HepG2 (cell line): ENCODE measurements around the gene GABBR2. TPM values are rescaled to one million over a fixed set of nuclear protein-coding genes. Genes with fewer than 3 reads are reported as not detected.

Experiments
- ATAC-seq: fragments of 200-7000 bp; cut with Tn5 transposase; 3 replicates; pipeline ENCODE4 v1.9.1; 2020; ENCODE audit warnings: mild to moderate bottlenecking, moderate library complexity
- BruUV-seq: library from RNA; stranded (reverse); fragments of 400-500 nt; replicated peaks from 2 replicates; lab custom pipeline; 2021; lab: Mats Ljungman, UMichigan
- CTCF ChIA-PET: fragments of 300-600 bp; formaldehyde crosslinking; extraction: SDS; loops from one replicate; lab custom pipeline; 2021; ENCODE audit warnings: low total read pairs, inconsistent platforms, low intra/inter-chr PET ratio; lab: Yijun Ruan, JAX
- POLR2A ChIA-PET: fragments of 350-600 bp; sonication (Branson Sonifier 250); formaldehyde crosslinking; loops from one replicate; lab custom pipeline; 2020; ENCODE audit warnings: antibody characterized with exemption, inconsistent platforms; lab: Yijun Ruan, JAX
- DNase-seq: peaks from one replicate; pipeline ENCODE4 v3.0.0-alpha.2; 2015; ENCODE audit warnings: low spot score
- FAIRE-seq: peaks from 3 replicates; lab custom pipeline; 2011; peaks lifted over from hg19 to GRCh38; lab: Jason Lieb, UNC
- H2AFZ ChIP-seq: one replicate; pipeline ENCODE4 v1.6.1; 2011; ENCODE audit warnings: low read length, inconsistent platforms
- H3K27ac ChIP-seq: fragments of 300-600 bp; 3 replicates; pipeline ENCODE4 v1.8.0; 2011; ENCODE audit warnings: mixed run types, mild to moderate bottlenecking, mixed read lengths, low read length, inconsistent platforms; ENCODE audit not compliant: insufficient read depth; ENCODE audit errors: extremely low read length
- H3K27me3 ChIP-seq, 2 experiments: fragments of 200-600 bp in 1 of 2; 2 replicates in 1 of 2; 3 replicates in 1 of 2; pipeline versions ENCODE4 v1.6.0 to v1.8.0; 2011; ENCODE audit warnings: low read length in 2 of 2, mild to moderate bottlenecking in 2 of 2, moderate library complexity in 2 of 2, inconsistent platforms in 1 of 2; ENCODE audit not compliant: insufficient read depth in 2 of 2, control insufficient read depth in 1 of 2
- H3K36me3 ChIP-seq, 2 experiments: fragments of 200-600 bp in 1 of 2; replicated peaks in 1 of 2; 2 replicates in 1 of 2; 3 replicates in 1 of 2; pipeline versions ENCODE4 v1.5.1 to v1.8.0; 2011; ENCODE audit warnings: low read length in 2 of 2, inconsistent platforms in 1 of 2; ENCODE audit not compliant: insufficient read depth in 2 of 2, control insufficient read depth in 1 of 2
- H3K4me1 ChIP-seq: 2 replicates; pipeline ENCODE4 v1.5.1; 2012; ENCODE audit warnings: low read length, inconsistent platforms; ENCODE audit not compliant: insufficient read depth
- H3K4me2 ChIP-seq: 2 replicates; pipeline ENCODE4 v1.6.0; 2011; ENCODE audit warnings: low read depth, low read length, inconsistent platforms
- H3K4me3 ChIP-seq, 3 experiments: fragments of 200-600 bp in 1 of 3; sonication (generic), shearing (Covaris generic) in 1 of 3; replicated peaks in 1 of 3; 2 replicates each; pipeline ENCODE4 v1.5.1; 2011 to 2016; ENCODE audit warnings: low read length in 3 of 3, inconsistent platforms in 2 of 3, low read depth in 2 of 3, mild to moderate bottlenecking in 2 of 3, control low read depth in 1 of 3, mixed read lengths in 1 of 3; ENCODE audit not compliant: insufficient read depth in 1 of 3
- H3K79me2 ChIP-seq: one replicate; pipeline ENCODE4 v1.6.1; 2011; ENCODE audit warnings: low read length, inconsistent platforms; ENCODE audit not compliant: insufficient read depth
- H3K9ac ChIP-seq: 2 replicates; pipeline ENCODE4 v1.6.0; 2011; ENCODE audit warnings: mild to moderate bottlenecking, low read depth, low read length, inconsistent platforms; ENCODE audit not compliant: insufficient read depth
- H3K9me3 ChIP-seq: 2 replicates; pipeline ENCODE4 v1.5.1; 2012; ENCODE audit warnings: mild to moderate bottlenecking, low read length
- H4K20me1 ChIP-seq: 2 replicates; pipeline ENCODE4 v1.6.0; 2011; ENCODE audit warnings: inconsistent platforms, mild to moderate bottlenecking, low read length, moderate library complexity; ENCODE audit not compliant: insufficient read depth
- ATF4 ChIP-seq, 2 experiments: fragments of 450-650 bp in 1 of 2; sonication (generic) in 1 of 2; formaldehyde crosslinking; IDR thresholded peaks; 2 replicates each; pipeline versions ENCODE4 v1.5.0 to v1.8.0; 2020 to 2022; ENCODE audit warnings: mild to moderate bottlenecking in 1 of 2, missing genetic modification reagents in 1 of 2
- ATF5 ChIP-seq: sonication (generic); formaldehyde crosslinking; IDR thresholded peaks from 2 replicates; pipeline ENCODE4 v1.4.0; 2020; ENCODE audit warnings: mild to moderate bottlenecking, low read depth, missing genetic modification reagents
- CREBL2 ChIP-seq: sonication (generic); formaldehyde crosslinking; IDR thresholded peaks from 2 replicates; pipeline ENCODE4 v1.8.1; 2023; ENCODE audit warnings: missing genetic modification reagents, mild to moderate bottlenecking, borderline replicate concordance
- DDIT3 ChIP-seq: sonication (generic); formaldehyde crosslinking; IDR thresholded peaks from 2 replicates; pipeline ENCODE4 v1.4.0; 2020; ENCODE audit warnings: mild to moderate bottlenecking, missing genetic modification reagents
- MEIS1 ChIP-seq: sonication (generic); formaldehyde crosslinking; IDR thresholded peaks from 2 replicates; pipeline ENCODE4 v1.9.0; 2021; ENCODE audit warnings: mild to moderate bottlenecking, missing genetic modification reagents, moderate library complexity, borderline replicate concordance
- NR3C1 ChIP-seq: sonication (generic); formaldehyde crosslinking; IDR thresholded peaks from 2 replicates; pipeline ENCODE4 v1.4.0; 2020; ENCODE audit warnings: missing genetic modification reagents
- RERE ChIP-seq: IDR thresholded peaks from 2 replicates; pipeline ENCODE4 v1.6.1; 2016; ENCODE audit warnings: low read depth, missing genetic modification reagents, missing compliant biosample characterization
- SOX13 ChIP-seq, 3 experiments: fragments of 450-650 bp in 1 of 3; sonication (generic) in 1 of 3; formaldehyde crosslinking in 1 of 3; IDR thresholded peaks in 2 of 3; conservative IDR thresholded peaks in 1 of 3; 2 replicates each; pipeline versions ENCODE4 v1.5.0 to v1.6.1; 2016 to 2020; ENCODE audit warnings: antibody characterized with exemption in 1 of 3, mild to moderate bottlenecking in 1 of 3, missing compliant biosample characterization in 1 of 3, missing genetic modification reagents in 1 of 3, moderate library complexity in 1 of 3
- STAG1 ChIP-seq: sonication (generic); formaldehyde crosslinking; IDR thresholded peaks from 2 replicates; pipeline ENCODE4 v1.4.0; 2020; ENCODE audit warnings: missing genetic modification reagents
- TIGD3 ChIP-seq: sonication (generic); formaldehyde crosslinking; IDR thresholded peaks from 2 replicates; pipeline ENCODE4 v1.5.1; 2020; ENCODE audit warnings: mild to moderate bottlenecking, missing genetic modification reagents, borderline replicate concordance
- ZNF20 ChIP-seq: sonication (generic); formaldehyde crosslinking; IDR thresholded peaks from 2 replicates; pipeline ENCODE4 v1.4.0; 2020; ENCODE audit warnings: mild to moderate bottlenecking, moderate library complexity, missing genetic modification reagents
- ZNF460 ChIP-seq: sonication (generic); formaldehyde crosslinking; IDR thresholded peaks from 2 replicates; pipeline ENCODE4 v1.5.1; 2020; ENCODE audit warnings: missing genetic modification reagents, mild to moderate bottlenecking, borderline replicate concordance
- ZNF768 ChIP-seq: sonication (generic); formaldehyde crosslinking; IDR thresholded peaks from 2 replicates; pipeline ENCODE4 v1.4.0; 2020; ENCODE audit warnings: missing genetic modification reagents
- WGBS: methylation state at CpG from one replicate; pipeline ENCODE4 v1.1.6; 2017; ENCODE audit warnings: low lambda C conversion rate; 5-methylcytosine and 5-hydroxymethylcytosine counted together
- in situ Hi-C: cut with HindIII; loops from 2 replicates; pipeline ENCODE4 v1.10.0; 2017; ENCODE audit warnings: low pct_unique_long_range_greater_than_20kb; ENCODE audit not compliant: extremely low pct_ligation_motif_present
- intact Hi-C: fragments of 100-400 bp; cut with micrococcal nuclease; formaldehyde crosslinking; loops from one replicate; pipeline ENCODE4 v1.10.0; 2022; ENCODE audit not compliant: unreplicated experiment
- polyA plus RNA-seq, 8 experiments: library from polyadenylated mRNA; depleted of rRNA in 3 of 8; stranded (reverse) in 7 of 8; unstranded in 1 of 8; fragments of >200 nt; fragmentation: Illumina TruSeq in 4 of 8; extraction: Trizol in 4 of 8; gene quantifications; 2 replicates each; pipeline versions ENCODE4 v1.2.1 to v1.2.3, GENCODE V29; 2011 to 2016; ENCODE audit warnings: low read depth in 4 of 8, missing spikeins in 1 of 8, mixed read lengths in 1 of 8; ENCODE audit not compliant: insufficient read depth in 1 of 8
- total RNA-seq, 5 experiments: library from RNA; depleted of rRNA; stranded (reverse); fragments of >200 nt; fragmentation: Illumina TruSeq; extraction: Trizol; gene quantifications; 2 replicates each; pipeline ENCODE4 v1.2.3, GENCODE V29; 2016; ENCODE audit warnings: low read depth in 1 of 5

GABBR2 gene
- total and polyA plus RNA-seq, 2 of the 13 experiments (the other 11 are each of a cell fraction or from before 2014, with no cell fraction given): 0.02 TPM; not detected in 1

- Histone ChIP-seq H3K79me2 (no peaks in the 10 kb centered on the region), H3K27me3 (peaks cover 0 to 5% of the 10 kb centered on the region in 2 experiments; a peak in 3 of 5 replicates), H3K4me1 (no peaks in the 10 kb centered on the region), H3K9ac (no peak overlapping the region), H4K20me1 (no peaks in the 10 kb centered on the region), H2AFZ (no peak overlapping the region), H3K4me3 (no peak overlapping the region), H3K36me3 (no peaks in the 10 kb centered on the region), H3K27ac (no peak overlapping the region), H3K4me2 (no peak overlapping the region), H3K9me3 (no peaks in the 10 kb centered on the region)
- DNase-seq: no peak
- no peak for ATAC-seq
- intact Hi-C loops (no loop called here), in situ Hi-C loops (loop anchor here (10.0 kb wide), 1 partner anchor 394 kb away; the partner anchor contains the start of gene GABBR2)
- CTCF ChIA-PET: no interaction called here
- POLR2A ChIA-PET: no interaction called here
- FAIRE-seq: no peak
- BruUV-seq: no TSS peak
- WGBS: 20% methylated on average over 6 of the region's 6 CpGs
- TF ChIP-seq DDIT3 (CRISPR knock-in tag) (no peak), ZNF460 (CRISPR knock-in tag) (no peak), ZNF20 (no peak), STAG1 (CRISPR knock-in tag) (no peak), ATF5 (CRISPR knock-in tag) (no peak), NR3C1 (no peak), ZNF768 (no peak; the same call in 1 of the 2 replicates), ATF4 (CRISPR knock-in tag; IDR thresholded peaks at IDR 0.05) (no peak), SOX13 (IDR thresholded peaks at IDR 0.05) (no peak), SOX13 (CRISPR knock-in tag; conservative IDR thresholded peaks at IDR 0.05 in 1 of 2, IDR thresholded peaks at IDR 0.05 in 1 of 2) (no peak), CREBL2 (CRISPR knock-in tag) (no peak), TIGD3 (CRISPR knock-in tag) (no peak), RERE (CRISPR knock-in tag) (no peak), MEIS1 (CRISPR knock-in tag) (no peak)
These were observed 397.9 kb downstream of the GABBR2 start for GRCh38 chr9:98310752-98311392.
